Panc1 (cell line): ENCODE measurements around the gene RNF224.

Source experiments
- POLR2AphosphoS5 ChIP-seq: IDR thresholded peaks from 2 replicates; pipeline ENCODE4 v1.6.1; 2012; ENCODE audit warnings: mild to moderate bottlenecking, low read depth, low read length, moderate library complexity
- REST ChIP-seq, 2 experiments: IDR thresholded peaks; 2 replicates each; pipeline ENCODE4 v1.6.1; 2011 to 2012; ENCODE audit warnings: low read depth in 2 of 2, control low read depth in 1 of 2, low read length in 1 of 2, mild to moderate bottlenecking in 1 of 2, moderate library complexity in 1 of 2; ENCODE audit not compliant: insufficient read depth in 1 of 2
- SIN3A ChIP-seq: IDR thresholded peaks from 2 replicates; pipeline ENCODE4 v1.6.1; 2012; ENCODE audit warnings: low read depth, mild to moderate bottlenecking, low read length, moderate library complexity, borderline replicate concordance; ENCODE audit not compliant: insufficient read depth
- TCF7L2 ChIP-seq: IDR thresholded peaks from 2 replicates; pipeline ENCODE4 v1.6.1; 2011; ENCODE audit warnings: mild to moderate bottlenecking, low read depth, low read length, inconsistent platforms
- TF ChIP-seq, protein P1 (sequence below): fragments of 450-650 bp; IDR thresholded peaks from 2 replicates; pipeline ENCODE4 v1.5.1; 2017; ENCODE audit warnings: mild to moderate bottlenecking

DNA sequence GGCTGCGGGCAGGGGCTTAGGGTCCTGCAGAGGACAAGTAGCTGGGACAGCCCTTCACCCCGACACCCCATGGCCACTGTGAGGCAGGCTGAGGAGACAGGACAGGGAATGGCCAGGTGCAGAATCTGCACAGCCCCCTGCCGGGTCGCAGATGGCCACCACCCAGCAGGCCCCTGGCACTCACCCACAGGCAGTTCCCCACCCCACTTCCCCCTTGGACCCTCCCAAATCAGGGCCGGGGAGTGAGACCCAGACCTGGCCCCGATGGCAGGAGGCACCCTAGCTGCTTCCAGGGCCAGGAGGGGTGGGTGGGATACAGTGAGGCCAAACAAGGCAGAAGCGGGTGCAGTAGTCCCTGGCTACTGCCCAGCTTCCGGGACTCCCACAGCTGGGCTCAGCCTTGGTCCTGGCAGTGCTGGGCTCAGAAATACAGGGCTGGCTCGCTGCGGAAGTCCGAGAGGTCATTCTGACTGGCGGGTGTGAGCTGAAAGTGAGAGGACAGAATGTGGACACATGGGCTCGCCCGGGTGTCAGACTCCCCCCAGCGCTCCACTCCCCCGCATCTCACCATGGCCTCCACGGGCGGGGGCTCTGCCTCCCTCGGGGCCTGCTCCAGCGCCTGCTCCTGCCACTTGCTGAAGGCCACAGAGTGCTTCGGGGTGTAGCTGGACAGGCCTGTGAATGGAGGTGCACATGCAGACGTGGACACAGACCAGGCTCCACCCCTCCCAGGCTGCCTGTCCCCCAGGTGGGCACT, 35.4 kb upstream of the RNF224 start:
- TF ChIP-seq, protein P1, sequence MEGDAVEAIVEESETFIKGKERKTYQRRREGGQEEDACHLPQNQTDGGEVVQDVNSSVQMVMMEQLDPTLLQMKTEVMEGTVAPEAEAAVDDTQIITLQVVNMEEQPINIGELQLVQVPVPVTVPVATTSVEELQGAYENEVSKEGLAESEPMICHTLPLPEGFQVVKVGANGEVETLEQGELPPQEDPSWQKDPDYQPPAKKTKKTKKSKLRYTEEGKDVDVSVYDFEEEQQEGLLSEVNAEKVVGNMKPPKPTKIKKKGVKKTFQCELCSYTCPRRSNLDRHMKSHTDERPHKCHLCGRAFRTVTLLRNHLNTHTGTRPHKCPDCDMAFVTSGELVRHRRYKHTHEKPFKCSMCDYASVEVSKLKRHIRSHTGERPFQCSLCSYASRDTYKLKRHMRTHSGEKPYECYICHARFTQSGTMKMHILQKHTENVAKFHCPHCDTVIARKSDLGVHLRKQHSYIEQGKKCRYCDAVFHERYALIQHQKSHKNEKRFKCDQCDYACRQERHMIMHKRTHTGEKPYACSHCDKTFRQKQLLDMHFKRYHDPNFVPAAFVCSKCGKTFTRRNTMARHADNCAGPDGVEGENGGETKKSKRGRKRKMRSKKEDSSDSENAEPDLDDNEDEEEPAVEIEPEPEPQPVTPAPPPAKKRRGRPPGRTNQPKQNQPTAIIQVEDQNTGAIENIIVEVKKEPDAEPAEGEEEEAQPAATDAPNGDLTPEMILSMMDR = no peak
- TF ChIP-seq SIN3A (no peak), REST (IDR thresholded peaks at IDR 0.05; ENCODE audit: insufficient read depth in 1 of 2, low read depth in 2 of 2, low read length in 1 of 2) (no peak), POLR2AphosphoS5 (no peak), TCF7L2 (no peak)
